Loucy (cell line): ENCODE results near the gene FMNL2.

Experiments used
- CTCF ChIP-seq: fragments of 200-600 bp; sonication (generic); conservative IDR thresholded peaks from 2 replicates; pipeline ENCODE4 v1.5.1; 2014; ENCODE audit warnings: mild to moderate bottlenecking, antibody characterized with exemption, low read length
- EZH2phosphoT487 ChIP-seq: fragments of 200-600 bp; IDR thresholded peaks from 2 replicates; pipeline ENCODE4 v1.6.1; 2018; ENCODE audit warnings: antibody characterized with exemption, mild to moderate bottlenecking, moderate library complexity, borderline replicate concordance

GRCh38 chr2:152462120-152462519 lies 127.1 kb downstream of the FMNL2 start:
- TF ChIP-seq CTCF (no peak), EZH2phosphoT487 (no peak)
